Articular chondrocyte of knee joint (primary cell): ENCODE measurements around the gene SERPINB6. TPM values are rescaled to one million over a fixed set of nuclear protein-coding genes. Genes with fewer than 3 reads are reported as not detected.

ENCODE experiments used
- total RNA-seq: library from RNA; depleted of rRNA; stranded (reverse); fragments of >200 nt; gene quantifications from 2 replicates; pipeline ENCODE4 v1.2.3, GENCODE V29; 2012

Gene SERPINB6
- 95.3 and 102 TPM in 2 replicates for total RNA-seq

DNA sequence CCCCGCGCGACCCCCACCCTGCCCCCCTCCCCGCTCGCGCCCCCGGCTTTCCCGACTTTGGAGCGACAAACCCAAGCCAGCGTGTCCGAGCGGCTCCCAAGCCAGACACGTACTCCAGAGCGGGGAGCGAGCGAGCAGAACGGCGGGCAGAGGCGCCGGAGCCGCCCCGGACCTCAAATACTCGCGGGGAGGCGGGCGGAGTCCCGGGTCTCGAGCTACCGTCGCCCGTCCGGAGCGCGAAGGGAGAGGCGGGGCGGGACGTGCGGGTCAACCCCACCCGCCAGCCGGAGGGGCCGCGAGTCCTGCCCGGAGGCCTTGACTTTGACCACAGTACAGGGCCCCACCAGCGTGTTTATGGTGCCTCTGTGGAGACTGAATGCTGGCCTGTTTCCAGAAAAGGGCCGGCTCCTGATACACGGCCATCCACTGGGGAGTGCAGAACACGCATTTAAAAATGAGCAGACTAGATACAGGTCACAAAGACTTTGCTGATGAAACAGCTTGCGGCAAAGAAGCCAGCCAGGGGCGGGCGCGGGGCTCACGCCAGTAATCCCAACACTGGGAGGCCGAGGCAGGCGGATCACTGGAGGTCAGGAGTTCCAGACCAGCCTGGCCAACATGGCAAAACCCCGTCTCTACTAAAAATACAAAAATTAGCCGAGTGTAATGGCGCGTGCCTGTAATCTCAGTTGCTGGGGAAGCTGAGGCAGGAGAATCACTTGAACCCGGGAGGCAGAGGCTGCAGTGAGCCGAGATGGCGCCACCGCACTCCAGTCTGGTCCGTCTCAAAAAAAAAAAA, at the start of gene SERPINB6:
Gene SERPINB6 (minus strand): TSS at position 148 of the 799 bp plus-strand sequence. CDS start 12,235 bp downstream, outside the sequence.

DNA sequence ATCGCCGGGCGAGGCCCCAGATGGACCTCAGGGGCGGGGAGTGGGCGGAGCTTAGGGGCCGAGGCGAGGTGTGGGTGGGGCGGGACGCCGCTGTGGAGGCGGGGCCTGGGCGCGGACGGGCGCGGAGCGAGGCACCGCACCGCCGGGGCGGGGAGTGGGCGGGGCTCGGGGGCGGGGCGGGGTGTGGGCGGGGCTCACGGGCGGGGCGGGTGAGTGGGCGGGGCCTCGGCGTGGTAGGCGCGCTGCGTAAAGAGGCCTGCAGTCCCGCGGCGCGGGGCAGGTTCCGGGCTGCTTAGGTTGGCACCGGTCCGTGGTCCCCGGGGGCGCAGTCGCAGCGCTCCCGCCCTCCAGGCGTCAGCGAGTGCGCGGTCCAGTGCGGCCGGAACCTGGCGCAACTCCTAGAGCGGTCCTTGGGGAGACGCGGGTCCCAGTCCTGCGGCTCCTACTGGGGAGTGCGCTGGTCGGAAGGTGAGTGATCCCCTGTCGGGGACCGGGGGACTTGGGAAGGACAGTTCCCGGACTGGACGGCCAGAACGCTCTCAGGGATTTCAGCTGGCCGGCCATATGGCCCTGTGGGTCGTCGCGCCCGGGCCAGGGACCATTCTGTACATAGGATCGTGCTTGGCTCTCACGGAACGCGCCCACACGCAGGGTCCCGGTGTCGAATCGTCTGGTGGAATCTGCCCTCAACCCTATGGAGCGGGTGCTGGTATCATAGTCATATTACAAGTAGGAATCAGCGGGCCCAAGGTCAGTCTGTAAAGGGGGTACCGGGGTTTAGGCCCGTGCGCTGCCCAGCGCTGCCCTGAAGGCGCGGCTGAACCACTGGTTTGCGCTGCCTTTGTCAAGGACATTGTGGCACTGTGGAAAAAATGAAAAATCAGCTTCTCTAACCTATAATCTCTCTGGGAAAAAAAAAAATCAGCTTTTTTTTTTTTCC, 28.5 kb upstream of the SERPINB6 start, which contains the start of gene NQO2:
Gene NQO2 (plus strand): TSS at position 277 of the 940 bp plus-strand sequence. CDS start 6,659 bp downstream, outside the sequence.

Other genes with a start within 250 kb of the SERPINB6 start
- gene MYLK4, start 220.6 kb downstream of the SERPINB6 start, total RNA-seq: 0.78 and 0.97 TPM in 2 replicates
- 23.5 and 25.2 TPM in 2 replicates for gene WRNIP1, start 206.2 kb downstream of the SERPINB6 start, total RNA-seq
- 56.7 and 59.2 TPM in 2 replicates for gene SERPINB1, start 129.7 kb downstream of the SERPINB6 start, total RNA-seq
- gene SERPINB9, start 68.3 kb downstream of the SERPINB6 start, total RNA-seq: 35.0 and 38.5 TPM in 2 replicates
- 45.2 and 80.2 TPM in 2 replicates for gene NQO2, start 28.3 kb upstream of the SERPINB6 start, total RNA-seq
- gene RIPK1, start 96.9 kb upstream of the SERPINB6 start, total RNA-seq: 26.9 and 27.6 TPM in 2 replicates
- gene BPHL, start 147.1 kb upstream of the SERPINB6 start, total RNA-seq: 13.9 and 15.3 TPM in 2 replicates
- gene TUBB2A, start 186.0 kb upstream of the SERPINB6 start, total RNA-seq: 96.9 and 118 TPM in 2 replicates